ENCODE measurements around the gene ZFAND3. TPM values are rescaled to one million over a fixed set of nuclear protein-coding genes. Genes with fewer than 3 reads are reported as not detected.

The ZFAND3 gene
- total RNA-seq, 1 experiment from 2014 or later: 107 TPM

GRCh38 chr6:38188677-38189335 lies 369.3 kb downstream of the ZFAND3 start:
- Mint-ChIP-seq H3K27ac (ENCODE audit: unreplicated experiment) (no peak overlapping the region), H3K9me3 (ENCODE audit: unreplicated experiment) (no peaks in the 10 kb centered on the region), H3K4me3 (ENCODE audit: unreplicated experiment) (no peak overlapping the region), H3K27me3 (ENCODE audit: insufficient read depth, unreplicated experiment) (no peaks in the 10 kb centered on the region), H3K36me3 (ENCODE audit: insufficient read depth, unreplicated experiment) (peaks cover 7% of the 10 kb centered on the region), H3K4me1 (ENCODE audit: low read depth, unreplicated experiment) (peaks cover 4% of the 10 kb centered on the region)
- POLR2A ChIA-PET: no interaction called here
- no peaks in the 10 kb centered on the region for H3K9me3 ChIP-seq
- BruUV-seq (replicated peaks): no TSS peak
- H3K36me3 ChIP-seq (ENCODE audit: control insufficient read depth, insufficient read depth, low read length): no peaks in the 10 kb centered on the region
- CTCF ChIA-PET: no interaction called here
- no peaks in the 10 kb centered on the region for H3K4me1 ChIP-seq
- no peaks in the 10 kb centered on the region for H3K27me3 ChIP-seq (replicated peaks; ENCODE audit: control insufficient read depth, insufficient read depth, low read length)
- TF ChIP-seq CTCF (IDR thresholded peaks at IDR 0.05; ENCODE audit: insufficient read depth in 1 of 2, low read depth in 1 of 2, low read length in 1 of 2, severe bottlenecking in 1 of 2, unreplicated experiment in 1 of 2): no peak
- no peak overlapping the region for H3K4me3 ChIP-seq (ENCODE audit: low read depth, low read length)
- DNase-seq: no peak
- intact Hi-C loops (cut with micrococcal nuclease; ENCODE audit: unreplicated experiment): loop anchor here (10.0 kb wide), 1 partner anchor 306 kb away; no protein-coding TSS in a partner anchor

- H3K4me3 ChIP-seq (ENCODE audit: low read depth, low read length): no peak overlapping the region
- H3K27ac Mint-ChIP-seq (ENCODE audit: unreplicated experiment): no peak overlapping the region
- CTCF ChIA-PET: no interaction called here
- BruUV-seq (replicated peaks): no TSS peak
- H3K4me1 Mint-ChIP-seq (ENCODE audit: low read depth, unreplicated experiment): no peaks in the 10 kb centered on the region
- H3K9me3 ChIP-seq: no peaks in the 10 kb centered on the region
- no peaks in the 10 kb centered on the region for H3K9me3 Mint-ChIP-seq (ENCODE audit: unreplicated experiment)
- H3K27me3 Mint-ChIP-seq (ENCODE audit: insufficient read depth, unreplicated experiment): no peaks in the 10 kb centered on the region
- H3K4me3 Mint-ChIP-seq (ENCODE audit: unreplicated experiment): no peak overlapping the region
- no peaks in the 10 kb centered on the region for H3K4me1 ChIP-seq
- POLR2A ChIA-PET: no interaction called here
- no peaks in the 10 kb centered on the region for H3K36me3 Mint-ChIP-seq (ENCODE audit: insufficient read depth, unreplicated experiment)
- no peak for TF ChIP-seq CTCF (IDR thresholded peaks at IDR 0.05; ENCODE audit: insufficient read depth in 1 of 2, low read depth in 1 of 2, low read length in 1 of 2, severe bottlenecking in 1 of 2, unreplicated experiment in 1 of 2)
- no peaks in the 10 kb centered on the region for H3K27me3 ChIP-seq (replicated peaks; ENCODE audit: control insufficient read depth, insufficient read depth, low read length)
- intact Hi-C loops (cut with micrococcal nuclease; ENCODE audit: unreplicated experiment): no loop called here
- H3K36me3 ChIP-seq (ENCODE audit: control insufficient read depth, insufficient read depth, low read length): no peaks in the 10 kb centered on the region
- no peak for DNase-seq
These were observed 371.9 kb downstream of the ZFAND3 start for GRCh38 chr6:38191418-38191817.

- ChIA-PET CTCF (no interaction called here), POLR2A (no interaction called here)
- Histone ChIP-seq H3K27me3 (replicated peaks; ENCODE audit: control insufficient read depth, insufficient read depth, low read length) (no peaks in the 10 kb centered on the region), H3K4me1 (no peaks in the 10 kb centered on the region), H3K36me3 (ENCODE audit: control insufficient read depth, insufficient read depth, low read length) (no peaks in the 10 kb centered on the region), H3K9me3 (no peaks in the 10 kb centered on the region), H3K4me3 (ENCODE audit: low read depth, low read length) (no peak overlapping the region)
- no peak overlapping the region for H3K4me3 Mint-ChIP-seq (ENCODE audit: unreplicated experiment)
- H3K9me3 Mint-ChIP-seq (ENCODE audit: unreplicated experiment): no peaks in the 10 kb centered on the region
- intact Hi-C loops (cut with micrococcal nuclease; ENCODE audit: unreplicated experiment): no loop called here
- no peaks in the 10 kb centered on the region for H3K4me1 Mint-ChIP-seq (ENCODE audit: low read depth, unreplicated experiment)
- no peaks in the 10 kb centered on the region for H3K27me3 Mint-ChIP-seq (ENCODE audit: insufficient read depth, unreplicated experiment)
- no peak for DNase-seq
- no peaks in the 10 kb centered on the region for H3K36me3 Mint-ChIP-seq (ENCODE audit: insufficient read depth, unreplicated experiment)
- H3K27ac Mint-ChIP-seq (ENCODE audit: unreplicated experiment): no peak overlapping the region
- no peak for TF ChIP-seq CTCF (IDR thresholded peaks at IDR 0.05; ENCODE audit: insufficient read depth in 1 of 2, low read depth in 1 of 2, low read length in 1 of 2, severe bottlenecking in 1 of 2, unreplicated experiment in 1 of 2)
- BruUV-seq (replicated peaks): no TSS peak
These were observed 372.5 kb downstream of the ZFAND3 start for GRCh38 chr6:38192011-38192410.

Measured in Caco-2 (cell line).